HG02678 (cell line): ENCODE measurements around the gene KCNJ1.

Experiments
- ATAC-seq: cut with Tn5 transposase; IDR thresholded peaks from one replicate; pipeline ENCODE4 v1.9.1; 2021; ENCODE audit warnings: mild to moderate bottlenecking, moderate library complexity; ENCODE audit not compliant: unreplicated experiment

Gene KCNJ1

DNA sequence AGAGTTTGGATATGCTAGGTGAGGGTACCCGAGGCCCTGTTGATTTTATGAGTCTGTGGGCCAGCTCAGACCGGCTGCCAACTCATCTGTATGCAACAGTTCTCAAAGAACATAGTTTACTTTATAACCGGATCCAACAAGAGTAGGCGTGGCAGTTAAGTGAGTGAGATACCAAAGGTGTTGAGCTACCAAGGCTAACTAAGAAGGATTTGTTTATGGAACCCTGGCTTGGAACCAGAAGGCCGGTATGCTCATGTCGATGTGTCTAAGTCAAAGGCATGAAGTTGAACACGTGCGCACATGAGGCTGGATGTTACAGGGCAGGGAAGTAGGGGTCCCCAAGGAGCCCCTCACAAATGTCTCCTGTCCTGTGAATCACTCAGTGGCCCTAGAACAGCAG, at the start of gene KCNJ1:
KCNJ1 (minus strand) TSS at position 20 of the 400 bp plus-strand sequence. CDS start 27,053 bp downstream, outside the sequence.
- ATAC-seq: no peak

DNA sequence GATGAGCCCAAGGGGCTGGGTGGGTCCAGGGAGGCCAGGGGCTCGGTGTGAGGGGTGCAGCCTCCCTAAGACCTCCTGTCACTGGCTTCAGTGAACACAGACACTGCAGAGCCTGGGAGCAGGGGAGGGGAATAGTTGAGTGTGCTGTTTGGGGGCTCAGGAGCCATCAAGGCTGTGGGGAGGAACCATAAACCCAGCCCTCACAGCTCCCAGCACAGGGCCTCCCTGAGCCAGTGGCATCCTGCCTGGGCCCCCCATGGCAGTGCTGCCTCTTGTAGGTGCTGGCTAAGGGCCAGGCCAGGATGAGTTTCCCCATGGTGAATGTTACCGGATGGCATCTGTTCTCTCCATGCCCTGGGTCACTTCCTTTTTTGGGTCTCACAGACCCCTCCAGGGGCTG, 49.6 kb upstream of the KCNJ1 start:
- no peak for ATAC-seq

DNA sequence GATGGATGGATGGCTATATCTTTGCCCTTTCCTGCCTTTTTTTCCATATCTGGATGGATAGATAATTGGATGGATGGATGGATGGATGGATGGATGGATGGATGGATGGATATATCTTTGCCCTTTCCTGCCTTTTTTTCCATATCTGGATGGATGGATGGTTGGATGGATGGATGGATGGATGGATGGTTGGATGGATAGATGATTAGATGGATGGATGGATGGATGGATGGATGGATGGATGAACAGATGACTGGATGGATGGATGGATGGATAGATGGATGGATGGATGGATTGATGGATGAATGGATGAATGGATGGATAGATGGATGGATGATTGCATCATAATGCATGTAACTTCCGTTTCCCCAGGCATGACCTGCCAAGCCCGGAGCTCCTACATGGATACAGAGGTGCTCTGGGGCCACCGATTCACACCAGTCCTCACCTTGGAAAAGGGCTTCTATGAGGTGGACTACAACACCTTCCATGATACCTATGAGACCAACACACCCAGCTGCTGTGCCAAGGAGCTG, 49.0 kb upstream of the KCNJ1 start:
- no peak for ATAC-seq

DNA sequence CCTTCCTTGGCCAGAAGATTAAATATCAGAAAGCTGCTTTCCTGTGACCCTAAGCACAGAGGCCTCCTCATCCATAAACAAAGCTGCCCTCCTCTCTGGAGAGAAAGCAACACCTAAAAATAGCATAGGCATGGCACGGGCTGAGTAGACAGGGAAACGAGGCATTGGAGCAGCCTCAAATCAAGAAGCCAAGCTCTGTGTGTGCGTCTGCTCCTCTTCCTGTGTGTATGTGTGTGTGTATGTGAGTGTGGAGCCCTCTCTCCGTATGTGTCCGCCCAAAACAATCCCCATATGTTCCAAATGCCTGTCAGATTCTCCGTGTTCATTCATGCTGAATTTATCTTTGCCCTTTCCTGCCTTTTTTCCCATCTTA, 48.0 kb upstream of the KCNJ1 start:
- ATAC-seq: no peak

- no peak for ATAC-seq
Observed at GRCh38 chr11:128914216-128915148, 47.4 kb upstream of the KCNJ1 start.

GRCh38 chr11:128913806-128914205, 46.7 kb upstream of the KCNJ1 start:
- ATAC-seq: no peak

GRCh38 chr11:128911701-128912100, 44.6 kb upstream of the KCNJ1 start:
- ATAC-seq: no peak

DNA sequence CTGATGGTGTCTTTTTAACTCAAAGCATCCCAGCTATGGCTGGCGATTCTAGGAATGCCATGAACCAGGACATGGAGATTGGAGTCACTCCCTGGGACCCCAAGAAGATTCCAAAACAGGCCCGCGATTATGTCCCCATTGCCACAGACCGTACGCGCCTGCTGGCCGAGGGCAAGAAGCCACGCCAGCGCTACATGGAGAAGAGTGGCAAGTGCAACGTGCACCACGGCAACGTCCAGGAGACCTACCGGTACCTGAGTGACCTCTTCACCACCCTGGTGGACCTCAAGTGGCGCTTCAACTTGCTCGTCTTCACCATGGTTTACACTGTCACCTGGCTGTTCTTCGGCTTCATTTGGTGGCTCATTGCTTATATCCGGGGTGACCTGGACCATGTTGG, 44.1 kb upstream of the KCNJ1 start:
- no peak for ATAC-seq

- no peak for ATAC-seq
Observed at GRCh38 chr11:128910576-128910975, 43.5 kb upstream of the KCNJ1 start.

DNA sequence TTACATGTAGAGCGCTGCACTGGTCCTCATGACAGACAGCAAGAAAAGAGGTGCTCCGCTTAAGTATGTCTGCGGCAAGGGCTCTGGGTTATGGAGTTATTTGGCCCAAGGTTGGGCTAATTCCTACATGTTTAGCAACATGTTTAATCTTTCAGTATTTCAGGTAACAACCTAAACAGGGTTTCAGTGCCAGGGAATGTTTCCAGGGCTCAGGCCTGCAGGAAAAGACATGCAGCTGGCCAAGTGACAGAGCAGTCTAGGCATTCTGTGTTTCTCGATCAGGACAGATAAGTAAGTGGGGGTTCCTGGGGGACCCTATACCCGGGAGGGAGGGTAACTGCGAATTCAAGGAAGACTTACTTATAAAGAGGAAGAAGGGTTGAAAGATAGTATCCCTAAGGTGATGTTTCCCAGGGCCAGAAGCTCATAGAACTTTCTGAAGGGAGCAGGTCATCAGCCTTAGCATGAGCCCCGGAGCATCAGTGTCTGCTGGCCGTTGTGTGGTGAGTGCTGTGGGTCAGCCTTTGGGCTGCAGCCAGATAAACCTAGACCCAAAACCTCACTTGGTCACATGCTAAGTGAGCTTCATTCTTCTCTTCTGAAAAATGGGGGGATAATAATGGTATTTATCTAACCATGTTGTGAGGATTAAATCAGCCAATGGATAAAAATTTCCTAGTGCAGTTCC, 42.5 kb upstream of the KCNJ1 start:
- no peak for ATAC-seq

GRCh38 chr11:128908391-128909246, 41.5 kb upstream of the KCNJ1 start:
- ATAC-seq: no peak

DNA sequence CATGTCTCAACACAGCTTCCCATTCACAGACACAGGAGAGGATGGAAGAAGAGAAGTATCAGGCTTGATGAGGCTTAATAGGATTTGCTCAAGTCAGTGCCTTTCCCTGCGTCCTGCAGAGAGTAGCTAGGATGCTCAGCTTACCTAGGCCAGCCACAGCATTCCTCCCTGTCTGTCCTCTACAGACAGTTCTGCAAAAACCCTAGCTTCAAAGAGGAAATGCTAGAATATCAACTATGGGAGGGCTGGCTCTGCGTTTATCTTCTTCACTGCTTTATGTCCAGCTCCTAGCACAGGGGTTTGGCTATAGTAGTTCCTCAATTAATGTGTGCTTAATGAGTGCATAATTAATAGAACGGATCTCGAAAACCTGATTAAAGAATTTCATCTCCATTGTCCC, 40.5 kb upstream of the KCNJ1 start:
- ATAC-seq: no peak

- no peak for ATAC-seq
Observed at GRCh38 chr11:128906185-128907050, 39.3 kb upstream of the KCNJ1 start.

DNA sequence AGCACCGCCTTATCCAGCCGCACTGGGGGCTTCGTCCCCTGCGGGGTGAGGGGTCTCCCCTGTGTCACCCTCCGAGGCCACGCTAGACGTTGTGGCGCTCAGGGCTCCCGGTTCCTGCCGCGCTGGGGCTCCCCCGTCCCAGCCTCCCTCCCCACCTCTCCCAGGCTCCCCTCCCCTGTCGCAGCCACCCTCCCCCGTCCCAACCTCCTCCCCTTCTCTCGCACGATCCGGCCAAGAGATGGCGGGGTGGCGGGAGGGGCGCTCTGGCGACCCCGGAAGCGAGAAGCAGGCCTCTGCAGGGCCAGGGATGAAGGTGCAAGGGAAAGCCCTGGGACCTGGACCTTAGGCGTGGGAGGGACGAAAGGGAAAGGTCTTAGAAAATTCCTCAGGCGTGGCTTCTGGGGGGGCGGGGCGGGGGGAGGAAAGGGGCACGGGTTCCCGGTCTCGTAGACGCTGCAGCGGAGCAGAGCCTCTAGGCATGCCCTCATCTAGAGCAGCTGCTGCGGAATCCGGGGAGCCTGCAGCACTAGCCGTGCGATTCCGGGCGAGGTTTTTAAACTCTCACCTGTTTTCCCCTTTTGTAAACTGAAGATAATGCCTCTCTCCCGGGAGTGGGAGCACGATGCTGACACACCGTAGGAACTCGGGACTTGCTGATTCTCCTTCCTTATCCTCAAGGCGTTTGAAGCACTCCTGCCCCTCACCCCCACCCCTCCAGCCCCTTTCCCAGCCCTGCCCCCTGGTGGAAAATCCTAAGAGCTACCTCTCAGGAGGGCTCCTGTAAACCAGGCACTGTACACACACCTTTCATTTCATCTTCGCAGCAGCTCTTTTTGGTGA, 38.5 kb upstream of the KCNJ1 start:
- ATAC-seq: peak; percentile 48

GRCh38 chr11:128904656-128905344, 37.7 kb upstream of the KCNJ1 start:
- peak; percentile 47 for ATAC-seq

DNA sequence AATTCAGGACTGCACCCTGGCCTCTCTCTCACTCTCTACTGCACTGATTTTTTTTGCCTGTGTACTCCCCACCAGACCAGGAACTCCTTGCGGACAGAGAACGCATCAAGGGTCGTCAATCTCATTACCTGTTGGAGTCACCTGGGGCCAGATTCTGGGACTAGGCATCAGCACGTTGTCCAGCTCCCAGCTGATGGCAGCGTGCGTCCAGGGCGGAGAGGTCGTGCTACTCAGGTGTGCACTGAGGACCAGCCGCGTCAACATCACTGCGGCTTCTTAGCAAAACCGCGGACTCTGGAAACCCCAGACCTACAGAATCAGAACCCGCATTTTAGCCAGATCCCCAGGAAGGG, 37.2 kb upstream of the KCNJ1 start:
- no peak for ATAC-seq

- ATAC-seq: no peak
Observed at GRCh38 chr11:128903248-128904061, 36.4 kb upstream of the KCNJ1 start.
